Stimulated activated naive CD8-positive, alpha-beta T cell treated with anti-CD3 and anti-CD28 coated beads, Interleukin-15, Interleukin-2, amounts not matched to agents 100 ng/mL and 50 ng/mL, for 24 hours (primary cell): Measurements from ENCODE around the gene ERN2.

Source experiments
- H3K27ac Mint-ChIP-seq: one replicate; pipeline ENCODE4 v1.8.0; 2021; ENCODE audit warnings: mild to moderate bottlenecking, mixed read lengths
- H3K27me3 Mint-ChIP-seq: one replicate; pipeline ENCODE4 v1.8.0; 2021; ENCODE audit warnings: mixed read lengths
- H3K36me3 Mint-ChIP-seq: one replicate; pipeline ENCODE4 v1.8.0; 2021; ENCODE audit warnings: low read depth, mixed read lengths
- H3K4me1 Mint-ChIP-seq: one replicate; pipeline ENCODE4 v1.8.0; 2021; ENCODE audit warnings: low read depth, mixed read lengths
- H3K4me3 Mint-ChIP-seq: one replicate; pipeline ENCODE4 v1.8.0; 2021; ENCODE audit warnings: mild to moderate bottlenecking, mixed read lengths
- H3K9me3 Mint-ChIP-seq: one replicate; pipeline ENCODE4 v1.8.0; 2021; ENCODE audit warnings: mixed read lengths

The ERN2 gene

DNA sequence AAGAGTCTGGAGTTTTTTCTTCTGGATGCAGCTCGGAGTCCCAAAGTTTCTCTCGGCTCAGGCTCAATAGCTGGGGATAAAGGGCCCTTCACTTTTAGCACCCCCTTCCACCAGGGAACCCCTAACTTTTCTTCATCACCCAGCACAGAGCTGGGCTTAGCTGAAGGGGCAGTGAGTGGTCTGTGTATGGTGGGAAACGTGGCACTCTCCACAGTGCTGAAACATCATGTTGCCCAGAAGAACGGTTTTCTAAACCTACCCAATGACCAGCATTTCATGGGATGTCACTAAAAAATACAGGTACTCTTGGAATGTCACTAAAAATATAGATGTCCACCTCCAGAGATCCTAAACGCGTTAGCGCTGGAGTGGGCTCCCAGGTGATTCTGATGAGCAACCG lies 12.0 kb downstream of the ERN2 start:
- Mint-ChIP-seq H3K4me3 (no peak overlapping the region), H3K4me1 (no peaks in the 10 kb centered on the region), H3K27me3 (peaks cover 16% of the 10 kb centered on the region), H3K27ac (no peak overlapping the region), H3K9me3 (peaks cover 9% of the 10 kb centered on the region), H3K36me3 (peaks cover 5% of the 10 kb centered on the region)

DNA sequence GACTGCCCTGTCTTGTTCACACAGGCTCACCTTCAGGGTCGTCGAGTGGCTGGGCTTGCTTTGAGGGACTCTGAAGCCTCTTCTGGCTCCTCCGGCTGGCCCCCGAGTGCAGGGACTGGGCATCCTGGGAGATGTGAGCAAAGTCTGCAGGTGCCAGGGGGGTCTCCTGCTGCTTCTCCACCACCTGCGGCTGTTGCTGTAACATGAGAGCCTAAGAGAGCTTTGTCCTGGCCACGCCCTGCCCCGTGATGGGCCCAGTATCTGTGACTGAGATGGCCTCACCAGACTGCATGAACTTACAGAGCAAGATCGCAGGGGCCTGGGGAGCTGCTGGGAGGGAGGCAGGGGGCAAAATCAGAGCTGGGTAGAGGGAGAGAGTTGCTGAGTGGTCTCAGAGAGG lies 12.5 kb downstream of the ERN2 start:
- no peaks in the 10 kb centered on the region for H3K4me1 Mint-ChIP-seq
- no peak overlapping the region for H3K4me3 Mint-ChIP-seq
- H3K27ac Mint-ChIP-seq: no peak overlapping the region
- H3K27me3 Mint-ChIP-seq: peaks cover 18% of the 10 kb centered on the region
- H3K9me3 Mint-ChIP-seq: peaks cover 9% of the 10 kb centered on the region
- peaks cover 5% of the 10 kb centered on the region for H3K36me3 Mint-ChIP-seq

DNA sequence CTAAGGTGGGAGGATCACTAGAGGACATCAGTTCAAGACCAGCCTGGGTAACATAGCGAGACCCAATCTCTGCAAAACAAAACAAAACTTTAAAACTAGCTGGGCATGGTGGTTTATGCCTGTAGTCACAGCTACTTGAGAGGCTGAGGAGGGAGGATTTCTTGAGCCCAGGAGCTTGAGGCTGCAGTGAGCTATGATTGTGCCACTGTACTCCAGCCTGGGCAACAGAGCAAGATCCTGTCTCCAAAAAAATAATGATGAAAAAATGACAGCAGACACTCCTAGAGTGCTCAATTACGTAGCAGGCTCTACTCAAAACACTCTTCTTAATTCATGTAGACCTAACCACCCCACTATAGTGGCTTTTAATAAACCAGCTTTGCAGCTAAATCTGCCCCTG lies 12.9 kb downstream of the ERN2 start:
- Mint-ChIP-seq H3K27me3 (peaks cover 18% of the 10 kb centered on the region), H3K9me3 (peaks cover 9% of the 10 kb centered on the region), H3K4me1 (no peaks in the 10 kb centered on the region), H3K36me3 (peaks cover 5% of the 10 kb centered on the region), H3K27ac (no peak overlapping the region), H3K4me3 (no peak overlapping the region)

DNA sequence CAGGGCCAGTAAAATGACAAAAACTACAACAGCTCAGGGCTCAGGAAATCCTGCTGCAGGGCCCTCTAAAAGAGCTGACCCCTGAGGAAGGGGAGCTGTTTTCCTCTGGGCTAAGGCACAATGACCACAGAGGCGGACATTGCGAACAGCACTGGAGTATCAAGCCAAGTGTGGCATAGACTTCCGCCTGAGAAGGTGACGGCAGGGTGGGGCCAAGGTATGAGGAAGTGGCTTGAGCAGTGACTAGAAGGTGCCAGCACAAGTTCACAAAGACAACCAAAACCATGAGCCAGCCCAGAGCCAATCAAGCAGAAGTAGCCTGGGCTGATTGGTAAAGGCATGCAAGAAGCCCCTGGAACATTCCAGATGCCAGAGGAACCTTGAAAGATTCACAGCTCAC lies 13.9 kb downstream of the ERN2 start:
- Mint-ChIP-seq H3K27me3 (peaks cover 18% of the 10 kb centered on the region), H3K27ac (no peak overlapping the region)

DNA sequence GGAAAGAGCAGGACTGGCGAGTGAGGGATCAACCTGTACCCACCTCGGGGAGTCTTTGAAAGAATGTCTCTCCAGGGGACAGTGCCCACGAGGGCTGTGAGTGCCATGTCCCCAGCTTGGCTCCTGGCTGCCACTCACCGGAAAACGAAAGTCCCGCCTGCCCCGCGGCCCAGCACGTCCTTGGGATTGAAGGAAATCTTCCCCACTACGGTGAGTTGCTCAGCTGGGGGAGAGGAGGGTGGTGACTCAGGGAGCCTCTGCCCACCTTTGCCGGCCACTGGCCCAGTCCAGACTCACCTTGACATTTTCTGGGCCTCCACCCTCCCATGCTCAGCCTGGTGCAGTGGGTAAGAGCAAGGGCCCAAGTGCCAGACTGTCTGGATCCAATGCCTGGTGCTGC lies 17.3 kb downstream of the ERN2 start:
- Mint-ChIP-seq H3K27me3 (peaks cover 5% of the 10 kb centered on the region), H3K27ac (no peak overlapping the region), H3K4me3 (no peak overlapping the region), H3K36me3 (no peaks in the 10 kb centered on the region), H3K9me3 (no peaks in the 10 kb centered on the region), H3K4me1 (peaks cover 5% of the 10 kb centered on the region)

More for the DNA sequence above, 13.9 kb downstream of the ERN2 start:
- H3K36me3 Mint-ChIP-seq: peaks cover 5% of the 10 kb centered on the region
- peaks cover 9% of the 10 kb centered on the region for H3K9me3 Mint-ChIP-seq
- H3K4me3 Mint-ChIP-seq: no peak overlapping the region
- peaks cover 5% of the 10 kb centered on the region for H3K4me1 Mint-ChIP-seq

DNA sequence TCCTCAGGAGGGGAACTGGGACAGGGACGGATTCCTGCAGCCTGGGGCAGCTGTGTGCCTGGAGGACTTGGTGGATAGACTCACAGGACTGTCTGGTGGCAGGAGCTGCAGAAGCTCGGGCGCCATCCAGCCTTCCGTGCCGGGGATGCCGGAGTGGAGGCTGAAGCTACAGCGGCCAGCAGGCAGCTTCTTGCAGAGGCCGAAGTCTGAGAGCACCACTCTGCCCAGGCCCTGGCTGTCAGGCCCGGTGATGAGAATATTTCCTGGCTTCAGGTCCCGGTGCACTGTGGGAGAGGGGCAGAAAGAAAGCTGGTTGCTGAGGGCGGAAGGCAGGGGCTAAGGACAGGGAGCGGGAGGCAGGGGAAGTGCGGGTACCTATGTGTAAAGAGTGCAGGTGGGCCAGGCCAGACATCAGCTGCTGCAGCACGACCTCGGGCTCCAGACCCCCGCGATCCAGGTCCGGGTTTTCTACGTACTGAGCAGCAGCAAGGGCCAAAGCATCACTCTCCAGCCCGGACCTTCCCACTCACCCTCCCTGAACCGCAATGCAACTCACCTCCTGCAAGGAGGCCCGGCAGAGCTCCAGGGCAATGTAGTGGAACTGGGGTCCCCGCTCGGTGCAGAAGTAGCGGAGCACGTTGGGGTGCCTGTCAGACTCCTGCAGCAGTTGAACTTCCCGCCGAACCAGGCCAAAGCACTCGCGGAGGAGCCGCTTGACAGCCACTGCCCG lies 18.2 kb downstream of the ERN2 start:
- Mint-ChIP-seq H3K4me1 (peaks cover 5% of the 10 kb centered on the region), H3K4me3 (no peak overlapping the region), H3K36me3 (peaks cover 6% of the 10 kb centered on the region)

DNA sequence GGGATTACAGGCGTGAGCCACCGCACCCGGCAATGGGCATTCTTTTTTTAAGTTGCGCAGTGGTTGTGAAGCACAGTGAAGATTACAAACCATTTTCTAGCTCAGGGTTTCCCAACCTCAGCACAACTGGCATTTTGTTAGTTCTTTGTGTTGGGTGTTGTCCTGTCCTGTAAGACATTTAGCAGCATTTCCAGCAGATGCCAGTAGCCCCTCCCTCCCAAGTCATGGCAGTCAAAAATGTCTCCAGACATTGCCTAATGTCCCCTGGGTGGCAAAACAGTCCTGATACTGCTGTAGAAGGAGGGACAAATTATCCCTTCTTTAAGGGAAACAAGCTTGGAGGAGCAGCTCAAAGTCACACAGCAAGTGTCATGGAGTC lies 18.8 kb downstream of the ERN2 start:
- no peak overlapping the region for H3K27ac Mint-ChIP-seq
- no peak overlapping the region for H3K4me3 Mint-ChIP-seq
- H3K36me3 Mint-ChIP-seq: peaks cover 11% of the 10 kb centered on the region
- H3K9me3 Mint-ChIP-seq: no peaks in the 10 kb centered on the region
- peaks cover 5% of the 10 kb centered on the region for H3K27me3 Mint-ChIP-seq
- H3K4me1 Mint-ChIP-seq: peaks cover 5% of the 10 kb centered on the region

More for the DNA sequence above, 18.2 kb downstream of the ERN2 start:
- Mint-ChIP-seq H3K9me3 (no peaks in the 10 kb centered on the region), H3K27me3 (peaks cover 5% of the 10 kb centered on the region), H3K27ac (no peak overlapping the region)

DNA sequence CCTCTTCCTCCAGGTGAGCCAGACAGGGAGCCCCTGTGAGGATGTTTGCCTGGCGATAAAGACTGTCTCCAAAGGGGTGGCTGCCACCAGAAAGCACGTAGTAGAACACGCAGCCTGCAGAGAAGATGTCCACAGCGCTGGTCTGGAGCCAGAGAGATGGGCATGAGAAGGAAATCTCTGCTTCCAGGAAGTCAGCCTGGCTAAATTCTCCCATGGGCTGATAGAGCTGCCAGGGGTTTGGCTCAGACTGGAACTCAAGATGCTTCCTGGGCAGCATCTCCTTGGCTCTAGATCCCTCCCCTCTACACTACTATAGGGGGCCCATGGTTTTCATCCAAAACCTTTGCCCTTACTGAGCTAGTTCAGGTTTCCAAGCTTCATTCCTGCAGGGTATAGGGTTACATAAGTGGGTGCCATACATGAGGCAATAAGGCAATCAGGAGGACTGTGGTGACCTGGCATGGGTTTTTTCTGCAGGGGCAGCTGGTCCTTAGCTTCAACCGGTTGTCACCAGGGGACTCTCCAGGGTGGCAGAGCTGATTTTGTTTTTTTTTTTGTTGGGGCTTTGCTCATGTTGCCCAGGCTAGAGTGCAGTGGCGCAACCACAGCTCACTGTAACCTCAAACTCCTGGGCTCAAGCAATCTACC lies 20.7 kb downstream of the ERN2 start:
- peaks cover 5% of the 10 kb centered on the region for H3K4me1 Mint-ChIP-seq

DNA sequence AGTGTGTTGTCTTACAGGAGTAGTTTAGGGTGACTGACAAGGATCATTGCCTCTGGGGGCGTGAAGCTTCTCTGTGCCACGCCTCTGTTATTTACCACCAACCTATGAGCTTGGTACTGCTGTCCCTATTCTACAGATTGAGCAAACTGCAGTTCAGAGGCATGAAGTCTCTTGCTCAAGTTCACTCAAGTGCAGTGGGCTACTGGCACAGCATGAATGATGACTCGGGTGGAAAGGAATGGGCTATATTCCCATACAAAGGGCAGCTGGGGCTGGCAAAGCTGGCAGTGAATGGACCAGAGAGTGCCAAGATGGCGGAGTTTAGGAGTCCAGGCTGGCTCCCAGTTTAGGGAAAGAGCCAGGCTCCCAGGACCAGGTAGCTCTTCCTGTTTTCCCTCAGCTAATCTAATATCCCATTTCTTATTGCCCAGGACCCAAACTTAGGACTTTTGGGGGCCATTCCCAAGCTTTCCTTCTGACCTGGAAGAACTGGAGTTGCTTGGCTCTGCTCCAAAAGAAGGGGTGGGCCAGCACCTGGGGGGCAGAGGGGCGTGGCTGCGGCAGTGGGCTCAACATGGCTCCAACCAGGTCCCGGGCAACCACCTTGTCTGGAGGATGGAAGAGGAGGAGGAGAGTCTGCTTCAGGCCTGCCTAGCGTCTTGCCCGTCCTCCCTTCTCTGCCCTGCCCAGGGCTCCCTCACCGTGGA lies 21.4 kb downstream of the ERN2 start:
- H3K27ac Mint-ChIP-seq: no peak overlapping the region
- H3K9me3 Mint-ChIP-seq: no peaks in the 10 kb centered on the region
- peaks cover 5% of the 10 kb centered on the region for H3K4me1 Mint-ChIP-seq
- peaks cover 5% of the 10 kb centered on the region for H3K27me3 Mint-ChIP-seq
- H3K4me3 Mint-ChIP-seq: no peak overlapping the region
- peaks cover 36% of the 10 kb centered on the region for H3K36me3 Mint-ChIP-seq

More for the DNA sequence above, 20.7 kb downstream of the ERN2 start:
- H3K36me3 Mint-ChIP-seq: peaks cover 29% of the 10 kb centered on the region
- no peak overlapping the region for H3K27ac Mint-ChIP-seq
- H3K27me3 Mint-ChIP-seq: peaks cover 5% of the 10 kb centered on the region
- no peak overlapping the region for H3K4me3 Mint-ChIP-seq
- no peaks in the 10 kb centered on the region for H3K9me3 Mint-ChIP-seq

DNA sequence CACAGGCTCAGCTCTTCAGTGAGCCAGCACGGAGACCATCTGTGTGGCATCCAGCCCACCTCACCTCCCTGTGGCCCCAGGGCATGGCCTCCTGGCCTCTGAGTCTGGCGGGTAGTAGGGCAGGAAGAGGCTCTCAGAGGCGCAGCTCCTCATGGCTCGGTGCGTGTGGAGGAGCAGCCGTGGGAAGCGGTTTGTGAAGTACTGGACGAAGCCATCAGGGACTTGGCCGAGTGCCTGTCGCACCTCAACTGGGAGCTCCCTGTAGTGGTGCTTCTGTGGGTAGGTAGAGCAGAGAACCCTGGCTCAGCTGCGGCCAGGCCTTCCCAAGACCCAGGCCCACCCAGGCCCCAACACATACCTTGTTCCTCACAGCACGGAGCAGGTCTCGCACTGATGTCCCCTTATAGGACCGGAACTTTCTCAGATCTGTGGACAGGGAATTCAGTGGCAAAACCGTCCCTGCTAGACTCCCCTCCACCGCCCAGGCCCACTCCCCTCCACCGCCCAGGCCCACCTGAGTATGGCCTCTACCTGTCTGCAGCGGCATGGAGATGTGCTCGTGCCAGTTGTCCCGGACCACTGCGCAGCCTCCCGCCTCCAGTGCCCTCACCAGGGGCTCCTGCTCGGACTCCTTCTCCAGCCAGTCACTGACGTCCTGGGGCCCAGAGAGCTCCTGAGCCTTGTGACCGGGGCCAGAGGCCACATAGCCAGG lies 22.1 kb downstream of the ERN2 start:
- no peak overlapping the region for H3K4me3 Mint-ChIP-seq

DNA sequence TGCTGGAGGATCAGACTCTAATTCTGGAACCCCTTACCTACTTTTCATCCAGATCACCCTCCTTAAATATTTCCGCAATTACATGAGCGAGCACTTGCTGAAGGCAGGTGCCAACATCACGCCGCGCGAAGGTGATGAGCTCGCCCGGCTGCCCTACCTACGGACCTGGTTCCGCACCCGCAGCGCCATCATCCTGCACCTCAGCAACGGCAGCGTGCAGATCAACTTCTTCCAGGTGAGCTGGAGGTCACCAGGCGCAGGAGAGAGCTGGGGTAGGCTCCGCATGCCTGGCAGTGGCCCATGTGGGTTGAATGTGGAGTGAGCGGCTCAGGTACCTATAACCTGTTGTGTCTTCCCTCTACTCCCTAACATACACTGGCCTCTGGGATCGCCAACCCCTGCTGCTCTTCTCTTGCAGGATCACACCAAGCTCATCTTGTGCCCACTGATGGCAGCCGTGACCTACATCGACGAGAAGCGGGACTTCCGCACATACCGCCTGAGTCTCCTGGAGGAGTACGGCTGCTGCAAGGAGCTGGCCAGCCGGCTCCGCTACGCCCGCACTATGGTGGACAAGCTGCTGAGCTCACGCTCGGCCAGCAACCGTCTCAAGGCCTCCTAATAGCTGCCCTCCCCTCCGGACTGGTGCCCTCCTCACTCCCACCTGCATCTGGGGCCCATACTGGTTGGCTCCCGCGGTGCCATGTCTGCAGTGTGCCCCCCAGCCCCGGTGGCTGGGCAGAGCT lies 23.4 kb downstream of the ERN2 start:
- peaks cover 49% of the 10 kb centered on the region for H3K36me3 Mint-ChIP-seq
- no peaks in the 10 kb centered on the region for H3K9me3 Mint-ChIP-seq
- no peak overlapping the region for H3K27ac Mint-ChIP-seq
- H3K27me3 Mint-ChIP-seq: no peaks in the 10 kb centered on the region
- no peak overlapping the region for H3K4me3 Mint-ChIP-seq
- peaks cover 4% of the 10 kb centered on the region for H3K4me1 Mint-ChIP-seq

More for the DNA sequence above, 22.1 kb downstream of the ERN2 start:
- Mint-ChIP-seq H3K27me3 (peaks cover under 1% of the 10 kb centered on the region), H3K4me1 (peaks cover 5% of the 10 kb centered on the region), H3K9me3 (no peaks in the 10 kb centered on the region), H3K27ac (no peak overlapping the region), H3K36me3 (peaks cover 41% of the 10 kb centered on the region)

DNA sequence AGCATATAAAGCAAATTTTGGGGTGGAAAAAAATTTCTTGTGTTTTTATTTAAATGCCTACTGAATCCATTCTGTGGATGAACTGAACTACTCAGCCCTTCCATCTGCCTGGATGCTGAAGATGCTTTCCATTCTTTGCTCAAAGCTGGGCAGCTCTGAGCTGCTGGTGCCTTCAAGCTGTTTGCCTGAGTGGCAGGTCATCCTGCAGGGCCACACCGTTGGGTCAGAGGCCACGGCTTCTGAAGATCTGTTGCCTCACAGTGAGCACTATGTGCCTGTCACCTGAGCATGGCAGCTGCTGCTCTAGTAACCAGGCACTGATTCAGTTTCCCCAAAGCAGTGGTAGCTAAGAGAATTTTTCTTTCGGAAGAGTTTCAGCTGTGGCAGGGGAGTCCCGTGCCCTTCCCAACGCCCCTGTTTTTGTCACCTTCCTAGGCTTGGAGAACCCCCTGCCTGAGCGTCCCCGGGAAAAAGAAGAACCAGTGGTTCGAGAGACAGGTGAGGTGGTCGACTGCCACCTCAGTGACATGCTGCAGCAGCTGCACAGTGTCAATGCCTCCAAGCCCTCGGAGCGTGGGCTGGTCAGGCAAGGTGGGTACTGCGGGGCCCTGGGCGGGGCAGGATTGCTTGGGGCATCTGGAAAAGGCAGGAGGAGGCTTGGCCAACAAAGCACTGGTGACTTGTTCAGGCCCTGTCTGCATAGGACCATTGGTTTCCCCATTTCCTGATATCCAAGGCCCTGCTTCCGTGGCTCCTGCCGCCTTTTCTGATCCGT lies 25.8 kb downstream of the ERN2 start:
- Mint-ChIP-seq H3K9me3 (no peaks in the 10 kb centered on the region), H3K4me1 (no peaks in the 10 kb centered on the region), H3K27me3 (no peaks in the 10 kb centered on the region), H3K36me3 (peaks cover 61% of the 10 kb centered on the region), H3K4me3 (no peak overlapping the region), H3K27ac (no peak overlapping the region)

DNA sequence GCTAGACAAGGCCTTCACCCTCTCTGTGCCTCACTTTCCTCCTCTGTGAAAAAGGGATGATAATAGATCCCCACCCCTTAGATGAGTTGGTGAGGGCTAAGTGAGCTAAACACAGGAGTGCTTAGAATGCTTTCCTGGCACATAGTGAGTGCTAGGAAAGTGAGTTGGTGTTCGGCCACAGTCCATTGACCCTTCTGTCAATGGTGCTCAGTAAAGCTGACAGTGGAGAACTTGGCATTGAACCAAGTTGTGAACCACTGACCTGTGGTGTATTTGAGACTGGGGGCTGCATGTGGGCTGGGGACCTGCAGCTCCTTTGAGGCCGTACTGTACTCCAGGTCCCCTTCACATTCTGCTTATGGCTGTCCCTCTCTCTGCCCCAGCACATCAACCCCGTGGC lies 29.5 kb downstream of the ERN2 start:
- no peak overlapping the region for H3K27ac Mint-ChIP-seq
- H3K4me3 Mint-ChIP-seq: no peak overlapping the region
- peaks cover 10% of the 10 kb centered on the region for H3K4me1 Mint-ChIP-seq
- no peaks in the 10 kb centered on the region for H3K27me3 Mint-ChIP-seq
- no peaks in the 10 kb centered on the region for H3K9me3 Mint-ChIP-seq
- peaks cover 69% of the 10 kb centered on the region for H3K36me3 Mint-ChIP-seq

DNA sequence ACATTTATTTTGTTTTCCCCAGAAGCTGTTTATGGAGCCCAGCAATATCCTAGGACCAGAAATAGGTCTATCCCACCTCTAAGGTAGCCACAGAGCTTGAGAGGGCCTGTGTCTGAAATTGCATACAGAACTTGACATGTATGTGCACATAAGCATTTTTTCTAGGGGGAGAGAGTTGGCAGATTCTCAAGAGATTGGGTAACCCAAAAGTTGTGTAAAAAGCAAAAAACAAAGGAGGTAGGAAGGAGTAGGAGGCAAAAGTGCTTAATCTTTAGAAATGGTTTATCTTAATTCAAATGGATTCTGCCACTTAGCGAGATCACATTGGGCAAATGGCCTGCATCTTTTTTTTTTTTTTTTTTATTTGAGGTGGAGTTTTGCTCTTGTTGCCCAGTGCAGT lies 30.8 kb downstream of the ERN2 start:
- no peak overlapping the region for H3K27ac Mint-ChIP-seq
- H3K9me3 Mint-ChIP-seq: no peaks in the 10 kb centered on the region
- H3K27me3 Mint-ChIP-seq: no peaks in the 10 kb centered on the region

More for the DNA sequence above, 30.8 kb downstream of the ERN2 start:
- H3K4me3 Mint-ChIP-seq: no peak overlapping the region
- H3K36me3 Mint-ChIP-seq: peaks cover 56% of the 10 kb centered on the region
- peaks cover 19% of the 10 kb centered on the region for H3K4me1 Mint-ChIP-seq
